ENCODE measurements around the gene FBXO5.
A peak's percentile ranks its signal among the peaks of the same experiment; 100 is the strongest.

The FBXO5 gene

GRCh38 chr6:152976749-152977148, 6.1 kb downstream of the FBXO5 start:
- H2AFZ ChIP-seq (ENCODE audit: low read length): no peak overlapping the region
- peaks cover 36% of the 10 kb centered on the region for H3K36me3 ChIP-seq (ENCODE audit: insufficient read depth, low read length)
- H3K79me2 ChIP-seq (ENCODE audit: insufficient read depth, low read length): peaks cover 100% of the 10 kb centered on the region
- no peaks in the 10 kb centered on the region for H3K9me2 ChIP-seq (replicated peaks; ENCODE audit: low read depth, low read length)
- peak overlapping the region; percentile 53 for H3K9ac ChIP-seq (ENCODE audit: low read depth, low read length, poor library complexity, severe bottlenecking)
- H3K4me1 ChIP-seq (ENCODE audit: insufficient read depth, low read length, poor library complexity, severe bottlenecking): peaks cover 66% of the 10 kb centered on the region
- peak overlapping the region; percentile 69 for H3K4me3 ChIP-seq (ENCODE audit: low read length, poor library complexity, severe bottlenecking)
- peak overlapping the region; percentile 97 for H3K4me2 ChIP-seq (ENCODE audit: low read depth, low read length, poor library complexity, severe bottlenecking)
- peaks cover 98% of the 10 kb centered on the region for H4K20me1 ChIP-seq (ENCODE audit: insufficient read depth, low read length, poor library complexity, severe bottlenecking)
- no peaks in the 10 kb centered on the region for H3F3A ChIP-seq (ENCODE audit: low read depth)
- no peaks in the 10 kb centered on the region for H3K9me3 ChIP-seq (ENCODE audit: insufficient read depth, low read depth, low read length)
- TF ChIP-seq EZH2phosphoT487 (IDR thresholded peaks at IDR 0.05; ENCODE audit: borderline replicate concordance) (no peak), CTCF (conservative IDR thresholded peaks at IDR 0.05; ENCODE audit: low read length) (no peak)
- H3K27me3 ChIP-seq (ENCODE audit: insufficient read depth, low read length, poor library complexity, severe bottlenecking): no peaks in the 10 kb centered on the region

- Histone ChIP-seq H3K4me2 (ENCODE audit: low read depth, low read length, poor library complexity, severe bottlenecking) (peak overlapping the region; percentile 97), H3K9me2 (replicated peaks; ENCODE audit: low read depth, low read length) (no peaks in the 10 kb centered on the region), H3K36me3 (ENCODE audit: insufficient read depth, low read length) (peaks cover 50% of the 10 kb centered on the region), H4K20me1 (ENCODE audit: insufficient read depth, low read length, poor library complexity, severe bottlenecking) (peaks cover 97% of the 10 kb centered on the region), H3K79me2 (ENCODE audit: insufficient read depth, low read length) (peaks cover 96% of the 10 kb centered on the region), H3K9me3 (ENCODE audit: insufficient read depth, low read depth, low read length) (no peaks in the 10 kb centered on the region), H3K9ac (ENCODE audit: low read depth, low read length, poor library complexity, severe bottlenecking) (peak overlapping the region; percentile 55), H3K27me3 (ENCODE audit: insufficient read depth, low read length, poor library complexity, severe bottlenecking) (no peaks in the 10 kb centered on the region), H2AFZ (ENCODE audit: low read length) (no peak overlapping the region), H3K4me1 (ENCODE audit: insufficient read depth, low read length, poor library complexity, severe bottlenecking) (peaks cover 55% of the 10 kb centered on the region), H3K4me3 (ENCODE audit: low read length, poor library complexity, severe bottlenecking) (peak overlapping the region; percentile 69), H3F3A (ENCODE audit: low read depth) (no peaks in the 10 kb centered on the region)
- TF ChIP-seq CTCF (conservative IDR thresholded peaks at IDR 0.05; ENCODE audit: low read length): no peak
- TF ChIP-seq EZH2phosphoT487 (IDR thresholded peaks at IDR 0.05; ENCODE audit: borderline replicate concordance): no peak
Measured at GRCh38 chr6:152975204-152975915, 7.5 kb downstream of the FBXO5 start.

GRCh38 chr6:152973916-152974315, 8.9 kb downstream of the FBXO5 start:
- peaks cover 41% of the 10 kb centered on the region for H3K4me1 ChIP-seq (ENCODE audit: insufficient read depth, low read length, poor library complexity, severe bottlenecking)
- no peak overlapping the region for H2AFZ ChIP-seq (ENCODE audit: low read length)
- H3K36me3 ChIP-seq (ENCODE audit: insufficient read depth, low read length): peaks cover 62% of the 10 kb centered on the region
- no peaks in the 10 kb centered on the region for H3K9me3 ChIP-seq (ENCODE audit: insufficient read depth, low read depth, low read length)
- H3F3A ChIP-seq (ENCODE audit: low read depth): peaks cover 8% of the 10 kb centered on the region; the same call in 1 of the 2 replicates
- H3K27me3 ChIP-seq (ENCODE audit: insufficient read depth, low read length, poor library complexity, severe bottlenecking): no peaks in the 10 kb centered on the region
- peaks cover 82% of the 10 kb centered on the region for H4K20me1 ChIP-seq (ENCODE audit: insufficient read depth, low read length, poor library complexity, severe bottlenecking)
- peak overlapping the region; percentile 97 for H3K4me2 ChIP-seq (ENCODE audit: low read depth, low read length, poor library complexity, severe bottlenecking)
- H3K9ac ChIP-seq (ENCODE audit: low read depth, low read length, poor library complexity, severe bottlenecking): peak overlapping the region; percentile 55
- H3K79me2 ChIP-seq (ENCODE audit: insufficient read depth, low read length): peaks cover 81% of the 10 kb centered on the region
- no peak for TF ChIP-seq EZH2phosphoT487 (IDR thresholded peaks at IDR 0.05; ENCODE audit: borderline replicate concordance)
- no peak for TF ChIP-seq CTCF (conservative IDR thresholded peaks at IDR 0.05; ENCODE audit: low read length)
- H3K9me2 ChIP-seq (replicated peaks; ENCODE audit: low read depth, low read length): no peaks in the 10 kb centered on the region
- H3K4me3 ChIP-seq (ENCODE audit: low read length, poor library complexity, severe bottlenecking): peak overlapping the region; percentile 69

Data from Loucy (cell line).